ENCODE data around the gene ADAM15. TPM values are rescaled to one million over a fixed set of nuclear protein-coding genes. Genes with fewer than 3 reads are reported as not detected.

ADAM15 gene
- total RNA-seq, 4 donors from 2014 or later, result 304 to 327 (median 321) TPM

- H3K4me3 ChIP-seq, result peak overlapping the region; percentile 97
- 41% methylated on average over 2 of the region's 2 CpGs for WGBS
Observed at GRCh38 chr1:155006601-155007101, 44.5 kb upstream of the ADAM15 start.

GRCh38 chr1:155007251-155007828 is 43.8 kb upstream of the ADAM15 start:
- peak overlapping the region; percentile 96 for H3K27ac ChIP-seq
- no peak for DNase-seq (ENCODE audit: low spot score in 2 of 2)
- H3K4me3 ChIP-seq, result peak overlapping the region; percentile 97
- H3K27me3 ChIP-seq, result no peaks in the 10 kb centered on the region
- no peaks in the 10 kb centered on the region for H3K36me3 ChIP-seq
- TF ChIP-seq CTCF (IDR thresholded peaks at IDR 0.05) (no peak), EP300 (IDR thresholded peaks at IDR 0.05) (no peak), POLR2A (IDR thresholded peaks at IDR 0.05) (no peak), POLR2AphosphoS5 (IDR thresholded peaks at IDR 0.05) (no peak)
- WGBS, result 31% methylated on average over 6 of the region's 6 CpGs
- H3K9me3 ChIP-seq, result no peaks in the 10 kb centered on the region
- H3K4me1 ChIP-seq, result peaks cover 79% of the 10 kb centered on the region

More at GRCh38 chr1:155006601-155007101, 44.5 kb upstream of the ADAM15 start:
- Histone ChIP-seq H3K36me3 (no peaks in the 10 kb centered on the region), H3K27me3 (no peaks in the 10 kb centered on the region), H3K27ac (peak overlapping the region; percentile 96), H3K4me1 (peaks cover 72% of the 10 kb centered on the region), H3K9me3 (no peaks in the 10 kb centered on the region)
- TF ChIP-seq EP300 (IDR thresholded peaks at IDR 0.05) (no peak), POLR2AphosphoS5 (IDR thresholded peaks at IDR 0.05) (no peak), CTCF (IDR thresholded peaks at IDR 0.05) (no peak), POLR2A (IDR thresholded peaks at IDR 0.05) (no peak)
- no peak for DNase-seq (ENCODE audit: low spot score in 2 of 2)

DNA sequence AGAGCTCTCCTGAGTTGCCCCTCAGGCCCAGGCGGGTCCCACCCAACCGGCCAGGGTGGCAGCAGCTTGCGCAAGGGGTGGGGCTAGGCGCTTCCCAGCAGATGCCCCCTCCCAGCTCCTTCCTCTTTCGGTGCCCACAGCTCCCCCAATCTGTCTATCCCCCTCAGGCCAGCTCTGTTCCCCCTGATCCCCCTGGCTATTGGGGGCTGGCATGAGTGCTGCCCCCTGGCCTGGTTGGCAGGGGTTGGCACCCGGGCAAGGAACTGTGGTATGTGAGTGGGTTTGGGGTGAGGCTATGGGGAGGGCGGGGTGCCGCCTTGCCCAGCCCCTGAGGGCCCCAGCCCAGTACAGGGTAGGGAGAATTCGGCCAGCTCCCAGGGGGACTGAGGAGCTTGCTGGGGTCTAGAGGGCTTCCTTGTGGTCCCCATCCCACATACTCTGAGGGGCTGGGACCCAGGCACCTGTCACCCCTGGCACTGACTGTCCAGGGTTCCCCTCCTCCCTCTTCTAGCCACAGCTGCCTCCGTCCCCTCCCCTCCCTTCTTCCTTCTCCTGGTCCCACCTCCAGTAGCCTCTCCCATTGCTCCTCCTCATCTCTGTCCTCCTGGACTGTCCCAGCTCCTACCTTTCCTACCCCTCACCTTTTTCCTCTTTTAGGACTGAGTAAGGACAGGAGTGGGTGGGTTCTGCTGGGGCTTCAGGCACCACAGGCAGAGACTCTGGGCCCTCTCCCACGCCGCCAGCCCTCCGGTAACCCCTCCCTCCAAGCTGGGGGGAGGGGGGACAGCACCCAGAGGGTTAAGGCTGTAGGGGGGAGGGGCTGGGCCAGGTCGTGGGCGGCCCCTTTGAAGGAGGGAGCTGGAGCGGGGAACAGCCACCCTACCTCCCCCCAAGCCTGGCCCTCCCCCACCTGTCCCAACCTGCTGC is 42.8 kb upstream of the ADAM15 start:
- Histone ChIP-seq H3K27me3 (no peaks in the 10 kb centered on the region), H3K36me3 (no peaks in the 10 kb centered on the region), H3K4me3 (peak overlapping the region; percentile 97), H3K4me1 (peaks cover 89% of the 10 kb centered on the region), H3K9me3 (no peaks in the 10 kb centered on the region), H3K27ac (peak overlapping the region; percentile 96)
- no peak for DNase-seq (ENCODE audit: low spot score in 2 of 2)
- TF ChIP-seq POLR2A (IDR thresholded peaks at IDR 0.05), result no peak
- no peak for TF ChIP-seq CTCF (IDR thresholded peaks at IDR 0.05)
- no peak for TF ChIP-seq POLR2AphosphoS5 (IDR thresholded peaks at IDR 0.05)
- no peak for TF ChIP-seq EP300 (IDR thresholded peaks at IDR 0.05)
- 36% methylated on average over 13 of the region's 16 CpGs for WGBS

GRCh38 chr1:155009221-155009711 is 41.9 kb upstream of the ADAM15 start:
- peaks cover 5% of the 10 kb centered on the region for H3K36me3 ChIP-seq
- no peak for DNase-seq (ENCODE audit: low spot score in 2 of 2)
- peak overlapping the region; percentile 97 for H3K4me3 ChIP-seq
- H3K27me3 ChIP-seq, result no peaks in the 10 kb centered on the region
- WGBS, result 68% methylated on average over 5 of the region's 12 CpGs
- peak overlapping the region; percentile 96 for H3K27ac ChIP-seq
- H3K4me1 ChIP-seq, result peaks cover 93% of the 10 kb centered on the region
- no peak for TF ChIP-seq POLR2A (IDR thresholded peaks at IDR 0.05)
- no peak for TF ChIP-seq EP300 (IDR thresholded peaks at IDR 0.05)
- TF ChIP-seq CTCF (IDR thresholded peaks at IDR 0.05), result no peak
- TF ChIP-seq POLR2AphosphoS5 (IDR thresholded peaks at IDR 0.05), result no peak
- no peaks in the 10 kb centered on the region for H3K9me3 ChIP-seq

DNA sequence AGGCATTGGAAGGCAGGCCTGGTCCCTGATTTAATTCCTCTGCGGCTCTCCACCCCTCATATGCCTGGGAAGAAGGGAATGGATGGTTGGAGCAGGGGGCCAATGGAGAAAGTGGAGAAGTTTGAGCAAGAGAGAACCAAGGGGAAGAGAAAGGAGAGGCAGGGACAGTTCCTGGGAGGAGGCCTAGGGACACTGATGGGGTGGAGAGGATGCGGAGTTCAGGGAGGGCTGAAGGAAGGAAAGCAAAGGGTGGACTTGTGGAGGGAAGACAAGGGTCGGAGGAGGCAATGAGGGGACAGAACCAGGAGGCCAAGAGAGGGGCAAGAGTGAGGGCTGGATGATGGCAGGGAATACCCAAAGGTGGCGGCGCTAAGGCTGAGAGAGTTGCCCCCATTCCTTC is 41.4 kb upstream of the ADAM15 start:
- 71% methylated on average over 5 of the region's 5 CpGs for WGBS
- Histone ChIP-seq H3K27me3 (no peaks in the 10 kb centered on the region), H3K27ac (peak overlapping the region; percentile 96), H3K36me3 (peaks cover 9% of the 10 kb centered on the region), H3K9me3 (no peaks in the 10 kb centered on the region), H3K4me1 (peaks cover 91% of the 10 kb centered on the region), H3K4me3 (peak overlapping the region; percentile 97)
- TF ChIP-seq CTCF (IDR thresholded peaks at IDR 0.05) (no peak), POLR2AphosphoS5 (IDR thresholded peaks at IDR 0.05) (no peak), EP300 (IDR thresholded peaks at IDR 0.05) (no peak), POLR2A (IDR thresholded peaks at IDR 0.05) (no peak)
- no peak for DNase-seq (ENCODE audit: low spot score in 2 of 2)

Measured in suprapubic skin (tissue), 4 donors.